Measurements from ENCODE around the gene XIRP1. TPM values are rescaled to one million over a fixed set of nuclear protein-coding genes. Genes with fewer than 3 reads are reported as not detected.

Gene XIRP1
- total RNA-seq, 2 experiments from 2014 or later: not detected

- H3K36me3 ChIP-seq (ENCODE audit: insufficient read depth, low read length): no peaks in the 10 kb centered on the region
- peaks cover 8% of the 10 kb centered on the region for H3K4me1 ChIP-seq (ENCODE audit: insufficient read depth, low read length, poor library complexity, severe bottlenecking)
- no peak overlapping the region for H2AFZ ChIP-seq (ENCODE audit: low read length)
- no peak overlapping the region for H3K4me3 ChIP-seq (ENCODE audit: low read depth, low read length, poor library complexity, severe bottlenecking)
- H3K4me2 ChIP-seq (ENCODE audit: low read length): no peak overlapping the region
- H3K9me2 ChIP-seq (ENCODE audit: insufficient read depth, low read length): no peaks in the 10 kb centered on the region
- no peaks in the 10 kb centered on the region for H3K9me3 ChIP-seq (ENCODE audit: low read length)
- ChIA-PET CTCF (ENCODE audit: unreplicated experiment) (interaction anchor here (1.3 to 6.1 kb wide), 3 partner anchors 11 to 102 kb away, joined by 4 to 87 read pairs (median 32); no protein-coding TSS in a partner anchor), POLR2A (interaction anchor here (0.5 to 5.8 kb wide), 2 partner anchors 17 to 98 kb away, joined by 6 to 49 read pairs; no protein-coding TSS in a partner anchor)
- no peak overlapping the region for H3K27ac ChIP-seq (ENCODE audit: low read depth, low read length, poor library complexity, severe bottlenecking)
- H3K79me2 ChIP-seq (ENCODE audit: insufficient read depth, low read depth, low read length): no peaks in the 10 kb centered on the region
- TF ChIP-seq CTCF (conservative IDR thresholded peaks at IDR 0.05; ENCODE audit: low read length) (no peak), EZH2phosphoT487 (IDR thresholded peaks at IDR 0.05; ENCODE audit: borderline replicate concordance, low read depth, low read length) (no peak)
- intact Hi-C loops (cut with micrococcal nuclease; ENCODE audit: unreplicated experiment): no loop called here
- DNase-seq (ENCODE audit: low spot score): no peak
- BruUV-seq (replicated peaks): no TSS peak
- H4K20me1 ChIP-seq (ENCODE audit: insufficient read depth, low read length): no peaks in the 10 kb centered on the region
These were observed 3.0 kb downstream of the XIRP1 start for GRCh38 chr3:39189150-39189958.

GRCh38 chr3:39188271-39189149, 3.9 kb downstream of the XIRP1 start:
- H3K79me2 ChIP-seq (ENCODE audit: insufficient read depth, low read depth, low read length): no peaks in the 10 kb centered on the region
- CTCF ChIA-PET (ENCODE audit: unreplicated experiment): interaction anchor here (6.1 kb wide), 1 partner anchor 100 kb away, joined by 87 read pairs; no protein-coding TSS in a partner anchor
- H2AFZ ChIP-seq (ENCODE audit: low read length): no peak overlapping the region
- intact Hi-C loops (cut with micrococcal nuclease; ENCODE audit: unreplicated experiment): no loop called here
- no peak overlapping the region for H3K4me2 ChIP-seq (ENCODE audit: low read length)
- no peaks in the 10 kb centered on the region for H3K9me2 ChIP-seq (ENCODE audit: insufficient read depth, low read length)
- no peak overlapping the region for H3K4me3 ChIP-seq (ENCODE audit: low read depth, low read length, poor library complexity, severe bottlenecking)
- POLR2A ChIA-PET: interaction anchor here (0.5 to 5.8 kb wide), 2 partner anchors 99 to 1147 kb away, joined by 4 to 49 read pairs; no protein-coding TSS in a partner anchor
- no TSS peak for BruUV-seq (replicated peaks)
- no peaks in the 10 kb centered on the region for H3K36me3 ChIP-seq (ENCODE audit: insufficient read depth, low read length)
- H4K20me1 ChIP-seq (ENCODE audit: insufficient read depth, low read length): no peaks in the 10 kb centered on the region
- H3K4me1 ChIP-seq (ENCODE audit: insufficient read depth, low read length, poor library complexity, severe bottlenecking): peaks cover 15% of the 10 kb centered on the region
- TF ChIP-seq CTCF (conservative IDR thresholded peaks at IDR 0.05; ENCODE audit: low read length) (no peak), EZH2phosphoT487 (IDR thresholded peaks at IDR 0.05; ENCODE audit: borderline replicate concordance, low read depth, low read length) (no peak)
- no peak overlapping the region for H3K27ac ChIP-seq (ENCODE audit: low read depth, low read length, poor library complexity, severe bottlenecking)
- H3K9me3 ChIP-seq (ENCODE audit: low read length): no peaks in the 10 kb centered on the region
- no peak for DNase-seq (ENCODE audit: low spot score)
